Peyer's patch (tissue), 4 donors: ENCODE results near the gene DNAI7. TPM values are rescaled to one million over a fixed set of nuclear protein-coding genes. Genes with fewer than 3 reads are reported as not detected.

ENCODE experiments used
- DNase-seq, 3 donors: peaks; one replicate each; pipeline ENCODE4 v3.0.0-alpha.2; 2017 to 2019
- H3K27ac ChIP-seq, 4 donors: fragments of 200-600 bp; sonication (generic); one replicate each; pipeline ENCODE4 v1.5.1; 2016 to 2019
- H3K27me3 ChIP-seq, 2 donors: fragments of 200-600 bp; sonication (generic); one replicate each; pipeline ENCODE4 v1.5.1; 2019
- H3K36me3 ChIP-seq, 3 donors: fragments of 200-600 bp; sonication (generic); one replicate each; pipeline ENCODE4 v1.5.1; 2016 to 2019
- H3K4me1 ChIP-seq, 4 donors: fragments of 200-600 bp; sonication (generic); one replicate each; pipeline ENCODE4 v1.5.1; 2016 to 2019
- H3K4me3 ChIP-seq, 4 donors: fragments of 200-600 bp; sonication (generic); 1 replicate in 3 of 4; 2 replicates in 1 of 4; pipeline ENCODE4 v1.5.1; 2016 to 2019; ENCODE audit warnings: mild to moderate bottlenecking in 1 of 4
- H3K9me3 ChIP-seq, 4 donors: fragments of 200-600 bp; sonication (generic); one replicate each; pipeline ENCODE4 v1.5.1; 2016 to 2019; ENCODE audit warnings: mild to moderate bottlenecking in 1 of 4
- POLR2A ChIP-seq, 2 donors: fragments of 450-650 bp; IDR thresholded peaks; one replicate each; pipeline ENCODE4 v1.5.1; 2017; ENCODE audit warnings: antibody characterized with exemption in 2 of 2, mild to moderate bottlenecking in 2 of 2, moderate library complexity in 2 of 2
- total RNA-seq, 4 donors: library from RNA; depleted of rRNA; stranded (reverse); fragments of >200 nt; gene quantifications; one replicate each; pipeline ENCODE4 v1.1.0, GENCODE V29; 2016
- TF ChIP-seq, protein P1 (sequence below), 6 experiments: fragments of 450-650 bp in 4 of 6; fragments of 200-600 bp in 2 of 6; sonication (generic) in 1 of 6; IDR thresholded peaks; one replicate each; pipeline ENCODE4 v1.5.1; 2017 to 2019; ENCODE audit warnings: antibody characterized with exemption in 6 of 6, mild to moderate bottlenecking in 3 of 6, moderate library complexity in 1 of 6

Gene DNAI7
- total RNA-seq, 4 donors from 2014 or later = 1.7 TPM; not detected in 3

- Histone ChIP-seq H3K9me3 (no peaks in the 10 kb centered on the region), H3K27me3 (no peaks in the 10 kb centered on the region), H3K4me3 (no peak overlapping the region), H3K36me3 (peaks cover 0 to 2% (median 0%) of the 10 kb centered on the region in 3 donors), H3K4me1 (no peaks in the 10 kb centered on the region), H3K27ac (no peak overlapping the region)
- no peak for DNase-seq
- TF ChIP-seq, protein P1, sequence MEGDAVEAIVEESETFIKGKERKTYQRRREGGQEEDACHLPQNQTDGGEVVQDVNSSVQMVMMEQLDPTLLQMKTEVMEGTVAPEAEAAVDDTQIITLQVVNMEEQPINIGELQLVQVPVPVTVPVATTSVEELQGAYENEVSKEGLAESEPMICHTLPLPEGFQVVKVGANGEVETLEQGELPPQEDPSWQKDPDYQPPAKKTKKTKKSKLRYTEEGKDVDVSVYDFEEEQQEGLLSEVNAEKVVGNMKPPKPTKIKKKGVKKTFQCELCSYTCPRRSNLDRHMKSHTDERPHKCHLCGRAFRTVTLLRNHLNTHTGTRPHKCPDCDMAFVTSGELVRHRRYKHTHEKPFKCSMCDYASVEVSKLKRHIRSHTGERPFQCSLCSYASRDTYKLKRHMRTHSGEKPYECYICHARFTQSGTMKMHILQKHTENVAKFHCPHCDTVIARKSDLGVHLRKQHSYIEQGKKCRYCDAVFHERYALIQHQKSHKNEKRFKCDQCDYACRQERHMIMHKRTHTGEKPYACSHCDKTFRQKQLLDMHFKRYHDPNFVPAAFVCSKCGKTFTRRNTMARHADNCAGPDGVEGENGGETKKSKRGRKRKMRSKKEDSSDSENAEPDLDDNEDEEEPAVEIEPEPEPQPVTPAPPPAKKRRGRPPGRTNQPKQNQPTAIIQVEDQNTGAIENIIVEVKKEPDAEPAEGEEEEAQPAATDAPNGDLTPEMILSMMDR (IDR thresholded peaks at IDR 0.05) = no peak
- TF ChIP-seq POLR2A (IDR thresholded peaks at IDR 0.05) = no peak
Measured at GRCh38 chr12:25072906-25073650, 121.9 kb downstream of the DNAI7 start.

DNA sequence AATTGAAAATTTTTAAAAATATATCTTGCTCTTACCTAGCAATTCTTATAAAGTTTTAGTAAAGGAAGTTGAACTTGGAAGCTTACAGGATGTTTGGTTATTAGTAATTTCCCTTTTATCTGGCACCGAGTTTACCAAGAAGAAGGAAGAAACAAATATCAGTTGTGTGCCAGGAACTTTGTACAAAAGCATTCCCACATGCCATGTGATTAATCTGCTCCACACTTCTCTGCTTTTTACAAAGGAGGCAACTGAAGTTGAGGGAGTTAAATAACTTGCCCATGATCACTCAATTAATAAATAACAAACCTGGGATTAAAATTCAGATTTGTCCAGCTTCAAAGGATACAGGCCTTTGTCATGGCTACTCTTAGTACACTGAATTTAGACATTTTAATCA, 123.6 kb downstream of the DNAI7 start:
- no peak overlapping the region for H3K27ac ChIP-seq
- TF ChIP-seq POLR2A (IDR thresholded peaks at IDR 0.05) = no peak
- TF ChIP-seq, protein P1 (IDR thresholded peaks at IDR 0.05) = no peak

DNA sequence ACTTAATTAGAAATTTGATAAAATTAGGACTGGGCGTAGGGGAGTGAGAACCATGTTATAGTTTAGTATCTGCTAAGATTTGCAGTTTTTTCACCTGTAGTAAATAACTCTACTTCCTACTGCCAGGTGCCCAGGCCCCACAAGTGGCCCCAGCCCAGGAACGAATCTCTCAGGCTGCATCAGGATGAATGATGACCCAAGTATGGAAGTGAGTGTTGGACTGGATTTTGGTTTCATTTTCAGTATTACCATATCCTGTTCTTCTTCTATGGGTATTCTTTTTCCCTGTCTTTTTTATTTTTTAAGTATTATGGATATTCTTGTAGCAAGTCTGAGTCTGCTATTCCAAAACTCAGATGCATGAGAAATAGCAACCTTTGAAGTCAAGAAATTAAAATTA, 125.7 kb downstream of the DNAI7 start:
- DNase-seq = no peak
- Histone ChIP-seq H3K36me3 (no peaks in the 10 kb centered on the region), H3K27ac (no peak overlapping the region), H3K27me3 (no peaks in the 10 kb centered on the region), H3K4me3 (no peak overlapping the region), H3K9me3 (no peaks in the 10 kb centered on the region), H3K4me1 (no peaks in the 10 kb centered on the region)
- TF ChIP-seq, protein P1 (IDR thresholded peaks at IDR 0.05) = no peak
- TF ChIP-seq POLR2A (IDR thresholded peaks at IDR 0.05) = no peak

More for the DNA sequence above, 123.6 kb downstream of the DNAI7 start:
- no peaks in the 10 kb centered on the region for H3K36me3 ChIP-seq
- no peak for DNase-seq
- no peaks in the 10 kb centered on the region for H3K27me3 ChIP-seq
- H3K9me3 ChIP-seq = no peaks in the 10 kb centered on the region
- H3K4me3 ChIP-seq = no peak overlapping the region
- no peaks in the 10 kb centered on the region for H3K4me1 ChIP-seq

DNA sequence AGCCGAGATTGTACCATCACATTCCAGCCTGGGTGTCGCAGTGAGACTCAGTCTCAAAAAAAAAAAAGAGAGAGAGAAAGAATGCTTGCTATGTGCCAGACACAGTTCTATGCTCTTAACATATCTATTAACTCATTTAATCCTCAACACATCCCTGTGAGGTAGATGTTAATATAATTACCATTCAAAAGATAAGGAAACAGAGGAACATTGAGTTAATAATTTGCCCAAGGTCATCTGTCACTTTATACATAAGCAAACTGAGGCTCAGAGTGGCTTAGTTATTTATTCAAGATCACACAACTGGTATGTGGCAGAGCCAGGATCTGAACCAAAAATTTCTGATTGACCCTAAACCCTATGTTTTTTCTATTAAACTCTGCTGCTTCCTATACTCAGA, 129.9 kb downstream of the DNAI7 start:
- TF ChIP-seq, protein P1 (IDR thresholded peaks at IDR 0.05) = no peak
- no peak for TF ChIP-seq POLR2A (IDR thresholded peaks at IDR 0.05)
- H3K27me3 ChIP-seq = no peaks in the 10 kb centered on the region
- no peak for DNase-seq
- H3K4me1 ChIP-seq = no peaks in the 10 kb centered on the region
- no peak overlapping the region for H3K27ac ChIP-seq
- H3K4me3 ChIP-seq = no peak overlapping the region
- no peaks in the 10 kb centered on the region for H3K36me3 ChIP-seq
- H3K9me3 ChIP-seq = no peaks in the 10 kb centered on the region

- no peaks in the 10 kb centered on the region for H3K9me3 ChIP-seq
- no peak overlapping the region for H3K4me3 ChIP-seq
- no peak for DNase-seq
- H3K27ac ChIP-seq = no peak overlapping the region
- no peaks in the 10 kb centered on the region for H3K36me3 ChIP-seq
- no peaks in the 10 kb centered on the region for H3K4me1 ChIP-seq
- TF ChIP-seq, protein P1 (IDR thresholded peaks at IDR 0.05) = no peak
- no peak for TF ChIP-seq POLR2A (IDR thresholded peaks at IDR 0.05)
- H3K27me3 ChIP-seq = no peaks in the 10 kb centered on the region
Measured at GRCh38 chr12:25063873-25064628, 130.9 kb downstream of the DNAI7 start.
